ENCODE data around the gene HTR3D.

DNA sequence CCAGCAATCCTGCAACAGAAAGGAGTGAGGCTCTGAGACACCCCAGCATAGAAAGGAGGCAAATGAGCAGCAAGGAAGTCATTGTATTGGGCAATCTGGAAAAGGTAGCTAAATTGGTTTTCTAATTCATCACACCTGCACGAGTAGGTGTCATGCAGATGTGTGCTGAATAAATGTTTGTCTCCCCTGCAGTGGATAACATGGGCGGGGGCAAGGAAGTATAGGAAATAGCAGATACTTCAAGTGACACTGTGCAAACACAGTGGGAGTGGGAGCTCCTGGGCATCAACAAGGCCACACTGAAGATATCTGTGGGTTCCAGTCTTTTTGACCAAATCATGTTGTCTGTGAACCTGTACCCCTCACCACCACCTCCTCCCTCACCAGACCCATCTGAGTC is 50.9 kb downstream of the HTR3D start:
- TF ChIP-seq, protein P1, sequence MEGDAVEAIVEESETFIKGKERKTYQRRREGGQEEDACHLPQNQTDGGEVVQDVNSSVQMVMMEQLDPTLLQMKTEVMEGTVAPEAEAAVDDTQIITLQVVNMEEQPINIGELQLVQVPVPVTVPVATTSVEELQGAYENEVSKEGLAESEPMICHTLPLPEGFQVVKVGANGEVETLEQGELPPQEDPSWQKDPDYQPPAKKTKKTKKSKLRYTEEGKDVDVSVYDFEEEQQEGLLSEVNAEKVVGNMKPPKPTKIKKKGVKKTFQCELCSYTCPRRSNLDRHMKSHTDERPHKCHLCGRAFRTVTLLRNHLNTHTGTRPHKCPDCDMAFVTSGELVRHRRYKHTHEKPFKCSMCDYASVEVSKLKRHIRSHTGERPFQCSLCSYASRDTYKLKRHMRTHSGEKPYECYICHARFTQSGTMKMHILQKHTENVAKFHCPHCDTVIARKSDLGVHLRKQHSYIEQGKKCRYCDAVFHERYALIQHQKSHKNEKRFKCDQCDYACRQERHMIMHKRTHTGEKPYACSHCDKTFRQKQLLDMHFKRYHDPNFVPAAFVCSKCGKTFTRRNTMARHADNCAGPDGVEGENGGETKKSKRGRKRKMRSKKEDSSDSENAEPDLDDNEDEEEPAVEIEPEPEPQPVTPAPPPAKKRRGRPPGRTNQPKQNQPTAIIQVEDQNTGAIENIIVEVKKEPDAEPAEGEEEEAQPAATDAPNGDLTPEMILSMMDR (IDR thresholded peaks at IDR 0.05; ENCODE audit: poor library complexity, severe bottlenecking) = no peak
- TF ChIP-seq RAD21 (conservative IDR thresholded peaks at IDR 0.05) (no peak), EZH2 (IDR thresholded peaks at IDR 0.05; ENCODE audit: borderline replicate concordance, insufficient read depth, low read length, poor library complexity, severe bottlenecking) (no peak), SMC3 (conservative IDR thresholded peaks at IDR 0.05; ENCODE audit: poor library complexity) (no peak)
- TF ChIP-seq, protein P2, sequence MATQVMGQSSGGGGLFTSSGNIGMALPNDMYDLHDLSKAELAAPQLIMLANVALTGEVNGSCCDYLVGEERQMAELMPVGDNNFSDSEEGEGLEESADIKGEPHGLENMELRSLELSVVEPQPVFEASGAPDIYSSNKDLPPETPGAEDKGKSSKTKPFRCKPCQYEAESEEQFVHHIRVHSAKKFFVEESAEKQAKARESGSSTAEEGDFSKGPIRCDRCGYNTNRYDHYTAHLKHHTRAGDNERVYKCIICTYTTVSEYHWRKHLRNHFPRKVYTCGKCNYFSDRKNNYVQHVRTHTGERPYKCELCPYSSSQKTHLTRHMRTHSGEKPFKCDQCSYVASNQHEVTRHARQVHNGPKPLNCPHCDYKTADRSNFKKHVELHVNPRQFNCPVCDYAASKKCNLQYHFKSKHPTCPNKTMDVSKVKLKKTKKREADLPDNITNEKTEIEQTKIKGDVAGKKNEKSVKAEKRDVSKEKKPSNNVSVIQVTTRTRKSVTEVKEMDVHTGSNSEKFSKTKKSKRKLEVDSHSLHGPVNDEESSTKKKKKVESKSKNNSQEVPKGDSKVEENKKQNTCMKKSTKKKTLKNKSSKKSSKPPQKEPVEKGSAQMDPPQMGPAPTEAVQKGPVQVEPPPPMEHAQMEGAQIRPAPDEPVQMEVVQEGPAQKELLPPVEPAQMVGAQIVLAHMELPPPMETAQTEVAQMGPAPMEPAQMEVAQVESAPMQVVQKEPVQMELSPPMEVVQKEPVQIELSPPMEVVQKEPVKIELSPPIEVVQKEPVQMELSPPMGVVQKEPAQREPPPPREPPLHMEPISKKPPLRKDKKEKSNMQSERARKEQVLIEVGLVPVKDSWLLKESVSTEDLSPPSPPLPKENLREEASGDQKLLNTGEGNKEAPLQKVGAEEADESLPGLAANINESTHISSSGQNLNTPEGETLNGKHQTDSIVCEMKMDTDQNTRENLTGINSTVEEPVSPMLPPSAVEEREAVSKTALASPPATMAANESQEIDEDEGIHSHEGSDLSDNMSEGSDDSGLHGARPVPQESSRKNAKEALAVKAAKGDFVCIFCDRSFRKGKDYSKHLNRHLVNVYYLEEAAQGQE (IDR thresholded peaks at IDR 0.05; ENCODE audit: borderline replicate concordance) = no peak
